HG03280 (cell line): ENCODE results near the gene BHMT.

Experiments
- ATAC-seq: cut with Tn5 transposase; IDR thresholded peaks from one replicate; pipeline ENCODE4 v1.9.1; 2021; ENCODE audit warnings: mild to moderate bottlenecking, moderate library complexity; ENCODE audit not compliant: unreplicated experiment

BHMT gene

GRCh38 chr5:79111387-79111959 lies at the start of gene BHMT:
Gene BHMT, plus strand, starts transcription at chr5:79111809. Its CDS starts 77 bp downstream, at chr5:79111886.
- no peak for ATAC-seq

GRCh38 chr5:79062436-79062835 lies 49.2 kb upstream of the BHMT start:
- ATAC-seq: no peak

- no peak for ATAC-seq
These were observed 41.9 kb upstream of the BHMT start, which contains the start of the genes BHMT2 and DMGDH for GRCh38 chr5:79069488-79070349. Gene BHMT2, plus strand, starts transcription at chr5:79069767. Its CDS starts 16 bp downstream, at chr5:79069783. Gene DMGDH, minus strand, starts transcription at chr5:79069674. Its CDS starts 54 bp downstream, at chr5:79069620.

- no peak for ATAC-seq
These were observed 41.3 kb upstream of the BHMT start for GRCh38 chr5:79070350-79070667.

GRCh38 chr5:79074641-79075040 lies 37.0 kb upstream of the BHMT start:
- no peak for ATAC-seq

GRCh38 chr5:79075646-79076426 lies 35.8 kb upstream of the BHMT start:
- no peak for ATAC-seq

- ATAC-seq: no peak
These were observed 34.8 kb upstream of the BHMT start for GRCh38 chr5:79076819-79077218.

- no peak for ATAC-seq
These were observed 33.8 kb upstream of the BHMT start for GRCh38 chr5:79077680-79078365.

GRCh38 chr5:79080804-79081203 lies 30.8 kb upstream of the BHMT start:
- ATAC-seq: no peak

- ATAC-seq: no peak
These were observed 29.8 kb upstream of the BHMT start for GRCh38 chr5:79081779-79082178.

- no peak for ATAC-seq
These were observed 25.5 kb upstream of the BHMT start for GRCh38 chr5:79086116-79086515.

GRCh38 chr5:79088507-79088906 lies 23.1 kb upstream of the BHMT start:
- no peak for ATAC-seq

- no peak for ATAC-seq
These were observed 20.5 kb upstream of the BHMT start for GRCh38 chr5:79091064-79091463.

- no peak for ATAC-seq
These were observed 17.8 kb upstream of the BHMT start for GRCh38 chr5:79093762-79094161.

GRCh38 chr5:79105868-79106267 lies 5.7 kb upstream of the BHMT start:
- ATAC-seq: no peak

- no peak for ATAC-seq
These were observed 4.4 kb upstream of the BHMT start for GRCh38 chr5:79107020-79107796.

GRCh38 chr5:79108086-79108485 lies 3.5 kb upstream of the BHMT start:
- no peak for ATAC-seq

GRCh38 chr5:79108792-79109191 lies 2.8 kb upstream of the BHMT start:
- ATAC-seq: no peak

- ATAC-seq: no peak
These were observed 1.8 kb upstream of the BHMT start for GRCh38 chr5:79109527-79110492.
